A549 treated with Mapracorat at 1 μM for 4 hours (cell line): ENCODE measurements around the gene SEC22B. TPM values are rescaled to one million over a fixed set of nuclear protein-coding genes. Genes with fewer than 3 reads are reported as not detected.

Experiments used
- total RNA-seq: library from RNA; stranded (reverse); fragments of 200-300 nt; extraction: Qiagen RNA extraction; gene quantifications from 5 replicates; pipeline ENCODE4 v1.2.3, GENCODE V29; 2022

Gene SEC22B
- 6.6 to 8.3 TPM (median 7.7 TPM) in 5 replicates for total RNA-seq

DNA sequence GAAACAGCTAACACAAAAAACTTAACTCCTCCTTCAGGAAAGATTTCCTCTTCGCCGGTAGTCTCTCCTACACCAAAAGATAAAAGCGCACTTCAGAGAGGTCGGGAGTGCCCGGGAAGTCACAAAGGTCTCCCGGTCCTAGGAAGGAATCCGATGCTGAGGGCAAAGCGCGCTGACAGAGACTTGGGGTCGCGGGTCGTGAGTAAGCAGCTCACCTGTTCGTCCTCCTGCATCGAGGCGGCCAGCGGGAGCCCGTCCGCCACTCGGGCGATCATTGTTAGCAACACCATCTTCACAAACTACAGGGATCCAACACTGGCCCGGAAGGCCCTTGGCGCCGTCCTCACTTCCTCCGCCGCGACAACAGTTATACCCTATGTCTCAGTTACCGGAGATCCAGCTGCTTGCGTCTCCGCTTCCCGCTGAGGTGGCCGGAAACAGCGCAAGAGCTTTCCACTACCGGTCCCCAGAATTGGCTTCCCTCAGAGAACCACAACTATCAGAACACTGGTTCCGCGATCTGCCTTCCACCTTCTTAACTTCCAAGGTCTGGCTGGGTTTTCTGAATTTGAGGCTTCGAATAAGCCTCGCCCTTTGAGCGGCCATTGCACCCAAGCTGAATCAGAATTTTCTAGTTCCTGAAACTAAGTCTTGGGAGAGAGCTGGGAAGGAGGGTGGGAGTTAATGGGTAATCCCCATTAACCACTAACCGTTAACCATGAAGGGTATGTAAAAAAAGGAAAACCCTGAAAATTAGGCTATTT, at the start of gene SEC22B:
TSS of gene SEC22B (minus strand) at position 429 of the 764 bp plus-strand sequence. CDS start at position 290, 139 bp downstream.

Other genes with a start within 250 kb of the SEC22B start
- 22.3 to 35.0 TPM (median 30.4 TPM) in 5 replicates for gene NOTCH2, start 106.9 kb downstream of the SEC22B start, total RNA-seq
- gene NBPF8, start 238.5 kb upstream of the SEC22B start, total RNA-seq = 4.0 to 5.1 TPM (median 4.5 TPM) in 5 replicates